ENCODE data around the gene AKR7A3.
"Not testable (repeated sequence)": the region's sequence is repeated elsewhere in the genome, so short reads cannot be mapped to it uniquely, and the experiment has no call there.

The AKR7A3 gene

GRCh38 chr1:19317126-19317910 lies 28.7 kb upstream of the AKR7A3 start:
- DNase-seq, result no peak

GRCh38 chr1:19315378-19316198 lies 27.0 kb upstream of the AKR7A3 start:
- DNase-seq, result peak; percentile 63

GRCh38 chr1:19313961-19314882 lies 25.7 kb upstream of the AKR7A3 start:
- no peak for DNase-seq

GRCh38 chr1:19313636-19313959 lies 25.0 kb upstream of the AKR7A3 start:
- DNase-seq, result no peak

GRCh38 chr1:19312782-19313635 lies 24.4 kb upstream of the AKR7A3 start:
- DNase-seq, result no peak

GRCh38 chr1:19311931-19312781 lies 23.6 kb upstream of the AKR7A3 start, which contains the start of the genes AKR7A2 and SLC66A1:
Gene AKR7A2 (minus strand): TSS chr1:19312144. CDS start chr1:19312124, 20 bp downstream.
Gene SLC66A1 (plus strand): TSS chr1:19312326. CDS start chr1:19317678, 5,352 bp downstream.
- peak; percentile 87 for DNase-seq

GRCh38 chr1:19311503-19311930 lies 22.9 kb upstream of the AKR7A3 start:
- no peak for DNase-seq

GRCh38 chr1:19310720-19311502 lies 22.3 kb upstream of the AKR7A3 start:
- DNase-seq, result no peak

- no peak for DNase-seq
Measured at GRCh38 chr1:19310061-19310460, 21.5 kb upstream of the AKR7A3 start.

GRCh38 chr1:19309123-19309813 lies 20.7 kb upstream of the AKR7A3 start:
- no peak for DNase-seq

GRCh38 chr1:19308509-19308907 lies 19.9 kb upstream of the AKR7A3 start:
- DNase-seq, result no peak

GRCh38 chr1:19307794-19308508 lies 19.4 kb upstream of the AKR7A3 start:
- no peak for DNase-seq

GRCh38 chr1:19306941-19307340 lies 18.4 kb upstream of the AKR7A3 start:
- DNase-seq, result no peak

- DNase-seq, result no peak
Measured at GRCh38 chr1:19305880-19306279, 17.3 kb upstream of the AKR7A3 start.

- not testable (repeated sequence) for DNase-seq
Measured at GRCh38 chr1:19304081-19304480, 15.5 kb upstream of the AKR7A3 start.

- DNase-seq, result no peak
Measured at GRCh38 chr1:19300211-19300610, 11.6 kb upstream of the AKR7A3 start.

- no peak for DNase-seq
Measured at GRCh38 chr1:19294638-19295037, 6.1 kb upstream of the AKR7A3 start.

GRCh38 chr1:19289244-19289643 lies 674 bp upstream of the AKR7A3 start:
- no peak for DNase-seq
